C4-2B (cell line): ENCODE measurements around the gene SLC9A7.

Experiments used
- H3K27ac ChIP-seq: fragments of 450-650 bp; 2 replicates; pipeline ENCODE4 v1.5.1; 2017
- ZFX ChIP-seq: fragments of 450-650 bp; IDR thresholded peaks from 2 replicates; pipeline ENCODE4 v1.6.1; 2017
- TF ChIP-seq, protein P1 (sequence below): fragments of 450-650 bp; conservative IDR thresholded peaks from 2 replicates; pipeline ENCODE4 v1.5.1; 2017; ENCODE audit warnings: mild to moderate bottlenecking

Gene SLC9A7

DNA sequence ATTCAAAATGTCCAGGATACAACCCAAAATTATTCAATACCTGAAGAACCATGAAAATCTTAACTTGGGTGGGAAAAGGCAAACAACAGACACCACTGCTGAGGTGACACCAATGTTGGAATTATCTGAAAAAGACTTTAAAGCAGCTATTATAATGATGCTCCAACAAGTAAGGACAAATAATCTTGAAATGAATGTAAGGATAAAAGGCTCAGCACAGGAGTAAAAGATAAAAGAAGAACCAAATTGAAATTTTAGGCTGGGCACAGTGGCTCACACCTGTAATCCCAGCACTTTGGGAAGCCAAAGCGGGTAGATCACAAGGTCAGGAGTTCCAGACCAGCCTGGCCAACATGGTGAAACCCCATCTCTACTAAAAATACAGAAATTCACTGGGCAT, 4.0 kb upstream of the SLC9A7 start:
- no peak for TF ChIP-seq ZFX
- TF ChIP-seq, protein P1, sequence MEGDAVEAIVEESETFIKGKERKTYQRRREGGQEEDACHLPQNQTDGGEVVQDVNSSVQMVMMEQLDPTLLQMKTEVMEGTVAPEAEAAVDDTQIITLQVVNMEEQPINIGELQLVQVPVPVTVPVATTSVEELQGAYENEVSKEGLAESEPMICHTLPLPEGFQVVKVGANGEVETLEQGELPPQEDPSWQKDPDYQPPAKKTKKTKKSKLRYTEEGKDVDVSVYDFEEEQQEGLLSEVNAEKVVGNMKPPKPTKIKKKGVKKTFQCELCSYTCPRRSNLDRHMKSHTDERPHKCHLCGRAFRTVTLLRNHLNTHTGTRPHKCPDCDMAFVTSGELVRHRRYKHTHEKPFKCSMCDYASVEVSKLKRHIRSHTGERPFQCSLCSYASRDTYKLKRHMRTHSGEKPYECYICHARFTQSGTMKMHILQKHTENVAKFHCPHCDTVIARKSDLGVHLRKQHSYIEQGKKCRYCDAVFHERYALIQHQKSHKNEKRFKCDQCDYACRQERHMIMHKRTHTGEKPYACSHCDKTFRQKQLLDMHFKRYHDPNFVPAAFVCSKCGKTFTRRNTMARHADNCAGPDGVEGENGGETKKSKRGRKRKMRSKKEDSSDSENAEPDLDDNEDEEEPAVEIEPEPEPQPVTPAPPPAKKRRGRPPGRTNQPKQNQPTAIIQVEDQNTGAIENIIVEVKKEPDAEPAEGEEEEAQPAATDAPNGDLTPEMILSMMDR: no peak

DNA sequence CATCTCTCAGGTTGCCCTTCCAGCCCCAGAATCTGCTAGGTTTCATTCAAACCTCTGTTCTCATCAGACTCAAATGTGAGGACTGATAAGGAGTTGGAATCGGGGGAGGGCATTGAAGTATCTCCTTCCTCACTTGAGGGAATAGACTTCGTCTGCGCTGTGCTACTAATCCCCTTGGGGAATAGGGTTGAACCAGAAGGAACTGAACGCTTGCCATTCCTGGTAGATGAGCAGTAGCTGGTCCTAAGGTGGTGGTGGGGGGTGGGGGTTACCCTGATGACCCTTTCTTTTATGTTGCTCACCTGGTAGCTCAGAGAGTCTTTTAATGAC, 692 bp upstream of the SLC9A7 start:
- TF ChIP-seq ZFX: no peak
- TF ChIP-seq, protein P1: no peak; the same call in 1 of the 2 replicates
- H3K27ac ChIP-seq: peak overlapping the region; percentile 83

More for the DNA sequence above, 4.0 kb upstream of the SLC9A7 start:
- no peak overlapping the region for H3K27ac ChIP-seq

DNA sequence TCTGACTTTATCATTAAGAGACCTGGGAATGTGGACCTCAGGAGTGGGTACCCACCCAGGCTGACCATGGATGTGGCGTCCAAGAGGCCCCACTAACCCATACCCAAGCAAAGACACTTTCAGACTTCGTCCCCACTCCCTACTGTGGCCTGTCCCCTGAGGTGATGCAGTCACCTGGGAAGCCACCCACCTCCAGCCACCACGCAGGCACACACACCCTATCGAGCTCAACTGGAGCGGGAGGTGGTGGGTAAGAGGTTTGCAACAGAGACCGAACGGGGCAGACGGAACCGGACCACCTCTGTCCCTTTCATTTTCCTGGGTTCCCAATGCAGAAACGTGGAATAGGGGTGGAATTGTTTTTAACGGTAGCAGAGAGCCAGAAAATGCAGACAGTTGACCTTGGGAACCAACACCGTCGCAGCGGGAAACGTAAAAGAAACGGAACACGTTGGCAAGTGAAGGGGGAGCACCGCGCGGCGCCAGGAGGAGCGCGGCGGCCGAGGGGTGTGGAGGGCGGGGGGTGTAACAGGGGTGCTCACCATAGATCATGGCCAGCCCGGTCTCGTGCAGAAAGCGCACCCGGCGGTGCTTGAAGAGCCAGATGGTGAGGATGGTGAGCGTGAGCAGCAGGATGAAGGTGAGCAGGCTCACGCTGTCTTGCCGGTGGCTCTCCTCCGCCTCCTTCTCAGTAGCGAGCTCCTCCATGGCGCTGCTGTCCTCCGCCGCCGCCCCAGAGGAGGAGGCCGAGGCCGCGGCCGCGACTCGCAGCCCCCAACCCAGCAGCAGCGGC, 559 bp downstream of the SLC9A7 start:
- peak overlapping the region; percentile 83 for H3K27ac ChIP-seq

DNA sequence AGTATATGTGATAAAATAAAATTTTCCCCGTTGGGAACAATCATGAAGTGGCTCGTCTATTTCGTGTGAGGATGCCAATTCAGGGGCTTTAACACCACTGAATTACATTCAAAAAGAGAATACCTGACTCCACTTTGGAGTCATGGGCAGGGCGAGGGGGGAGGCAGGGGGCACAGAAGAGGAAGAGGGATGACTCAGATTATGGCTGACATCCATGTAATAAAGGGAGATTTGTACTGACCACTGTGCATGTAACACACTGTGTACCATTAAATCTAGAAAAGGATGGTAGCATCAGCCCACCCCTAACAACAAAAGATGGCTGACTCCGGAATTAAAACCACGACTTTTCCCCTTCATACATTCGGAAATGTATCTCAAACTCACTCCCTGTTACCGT, 1.3 kb downstream of the SLC9A7 start:
- peak overlapping the region; percentile 83 for H3K27ac ChIP-seq
- TF ChIP-seq, protein P1: no peak
- TF ChIP-seq ZFX: no peak

More for the DNA sequence above, 559 bp downstream of the SLC9A7 start:
- TF ChIP-seq, protein P1: no peak
- no peak for TF ChIP-seq ZFX

DNA sequence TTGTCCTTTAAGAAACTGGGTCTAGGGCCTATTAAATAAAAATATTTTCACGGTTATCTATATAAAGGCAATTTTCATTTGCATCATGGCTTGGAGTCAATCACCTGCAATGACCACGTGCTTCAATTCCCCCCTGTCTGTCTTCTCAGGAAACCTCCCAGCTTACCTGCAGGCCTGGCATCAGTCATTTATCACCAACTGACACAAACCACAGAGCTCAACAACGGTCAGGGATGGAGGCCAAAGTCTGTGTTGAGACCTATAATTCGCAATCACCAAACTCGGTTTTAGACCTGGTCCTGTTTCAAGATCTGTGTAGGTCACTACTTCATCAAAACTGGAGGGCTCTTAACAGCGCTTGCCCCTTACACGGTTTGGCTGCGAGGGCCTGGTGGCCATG, 1.9 kb downstream of the SLC9A7 start:
- no peak overlapping the region for H3K27ac ChIP-seq
- TF ChIP-seq, protein P1: no peak
- TF ChIP-seq ZFX: no peak

DNA sequence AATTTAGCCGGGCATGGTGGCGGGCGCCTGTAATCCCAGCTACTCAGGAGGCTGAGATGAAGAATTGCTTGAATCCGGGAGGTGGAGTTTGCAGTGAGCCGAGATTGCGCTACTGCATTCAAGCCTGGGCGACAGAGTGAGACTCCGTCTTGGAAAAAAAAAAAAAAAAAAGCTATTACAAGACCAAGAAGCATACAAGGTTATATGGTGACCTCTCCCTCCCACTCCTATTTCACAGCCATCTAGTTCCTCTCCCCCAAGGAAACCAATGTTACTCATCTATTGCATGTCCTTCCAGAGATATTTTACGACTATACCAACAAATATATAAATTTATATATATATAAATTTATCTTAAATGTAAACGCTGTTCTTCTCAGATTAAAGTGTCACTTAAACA, 3.2 kb downstream of the SLC9A7 start:
- no peak overlapping the region for H3K27ac ChIP-seq
- TF ChIP-seq, protein P1: no peak
- TF ChIP-seq ZFX: no peak

DNA sequence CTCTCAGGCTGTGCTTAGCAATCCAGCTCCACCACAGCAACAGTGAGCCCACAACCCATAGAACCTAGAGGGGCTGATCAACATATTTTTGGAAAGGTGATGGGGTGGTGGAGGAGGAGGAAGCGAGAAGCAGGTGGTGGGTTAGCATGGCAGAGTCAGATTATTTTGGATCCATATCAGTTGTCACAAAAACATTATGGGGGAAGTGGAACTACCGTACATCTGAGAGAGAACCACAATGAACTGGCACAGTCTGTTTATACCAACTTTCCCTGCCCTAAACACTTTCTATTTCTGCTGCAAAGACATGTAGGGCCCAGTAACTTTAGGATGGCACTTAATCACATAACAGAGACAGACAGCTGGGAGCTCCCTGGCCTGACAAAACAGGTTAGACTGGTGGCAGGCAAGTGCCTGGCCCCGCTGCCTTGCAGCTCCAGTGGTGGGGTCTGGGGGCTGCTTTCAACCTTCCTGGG, 4.3 kb downstream of the SLC9A7 start:
- TF ChIP-seq, protein P1: no peak
- TF ChIP-seq ZFX: no peak
- H3K27ac ChIP-seq: peak overlapping the region; percentile 29
